Measurements from ENCODE around the gene PCGF3.
"Not testable (repeated sequence)": the region's sequence is repeated elsewhere in the genome, so short reads cannot be mapped to it uniquely, and the experiment has no call there.

The PCGF3 gene

DNA sequence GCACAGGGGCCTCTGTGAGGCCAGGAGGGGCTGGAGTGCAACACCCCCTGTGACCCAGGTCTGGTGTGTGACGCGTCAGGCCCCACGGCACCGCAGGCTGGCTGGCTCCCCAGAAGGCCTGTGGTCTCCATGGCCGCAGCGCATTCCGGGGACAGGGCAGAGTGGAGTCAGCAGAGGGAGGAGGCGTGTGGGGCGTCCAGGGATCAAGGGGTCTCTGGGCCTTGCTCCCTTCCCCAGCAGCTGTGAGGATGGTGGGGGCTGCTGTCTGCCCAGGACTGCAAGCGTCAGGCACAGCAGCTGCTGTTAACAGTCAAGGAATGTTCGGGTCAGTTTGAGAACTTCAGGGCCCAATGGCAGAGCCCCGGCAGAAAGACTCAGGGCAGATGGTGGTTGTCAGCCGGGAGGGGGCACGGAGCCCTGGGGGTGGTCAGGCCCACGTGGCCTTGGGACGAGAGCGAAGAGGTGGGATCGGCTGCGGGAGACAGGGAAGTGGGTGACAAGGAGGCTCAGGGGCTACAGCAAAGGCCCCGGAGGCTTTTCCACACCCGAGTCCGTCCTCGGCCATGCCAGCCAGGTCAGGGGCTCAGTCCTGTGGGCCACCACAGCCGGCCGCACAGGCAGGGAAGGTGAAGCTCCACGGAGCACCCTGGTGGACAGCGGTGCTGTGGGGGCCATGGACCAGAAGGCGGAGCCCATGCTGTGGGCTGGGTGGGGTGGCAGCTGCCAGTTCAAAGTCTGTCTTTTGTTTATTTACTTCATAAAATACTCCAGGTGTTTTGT lies 18.3 kb downstream of the PCGF3 start:
- DNase-seq (ENCODE audit: low read depth in 2 of 2), result no peak

DNA sequence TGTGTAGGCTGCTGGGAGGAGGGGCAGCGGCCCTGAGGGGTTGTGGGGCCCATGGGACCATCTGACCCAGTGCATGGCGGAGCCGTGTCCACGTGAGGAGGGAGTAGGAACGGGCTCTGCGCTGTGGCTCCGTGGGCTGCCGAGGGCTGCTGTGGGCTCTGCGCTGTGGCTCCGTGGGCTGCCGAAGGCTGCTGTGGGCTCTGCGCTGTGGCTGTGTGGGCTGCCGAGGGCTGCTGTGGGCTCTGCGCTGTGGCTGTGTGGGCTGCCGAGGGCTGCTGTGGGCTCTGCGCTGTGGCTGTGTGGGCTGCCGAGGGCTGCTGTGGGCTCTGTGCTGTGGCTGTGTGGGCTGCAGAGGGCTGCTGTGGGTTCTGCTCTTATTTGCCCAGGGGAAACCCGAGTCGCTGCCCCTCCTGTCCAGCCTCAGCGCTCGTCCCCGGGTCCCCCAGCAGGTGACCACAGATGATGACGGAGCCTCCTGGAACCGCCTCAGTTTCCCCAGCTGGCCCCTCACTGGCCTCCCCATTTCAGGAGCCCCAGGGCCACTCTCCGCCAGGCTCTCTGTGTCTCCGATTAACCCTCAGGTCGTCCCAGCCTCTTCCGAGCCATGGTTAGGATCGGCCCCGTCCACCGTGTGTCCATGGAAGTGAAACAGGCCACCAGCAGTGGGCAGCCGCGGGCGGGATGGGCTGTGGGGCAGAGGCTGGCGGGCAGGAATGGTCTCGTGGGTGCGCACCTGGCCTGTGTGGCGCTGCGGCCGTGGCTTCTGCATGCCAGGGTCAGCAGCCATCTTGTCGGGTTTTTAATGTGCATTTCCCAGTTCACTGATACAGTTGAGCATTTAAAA lies 20.0 kb downstream of the PCGF3 start:
- no peak for DNase-seq (ENCODE audit: low read depth in 2 of 2)

DNA sequence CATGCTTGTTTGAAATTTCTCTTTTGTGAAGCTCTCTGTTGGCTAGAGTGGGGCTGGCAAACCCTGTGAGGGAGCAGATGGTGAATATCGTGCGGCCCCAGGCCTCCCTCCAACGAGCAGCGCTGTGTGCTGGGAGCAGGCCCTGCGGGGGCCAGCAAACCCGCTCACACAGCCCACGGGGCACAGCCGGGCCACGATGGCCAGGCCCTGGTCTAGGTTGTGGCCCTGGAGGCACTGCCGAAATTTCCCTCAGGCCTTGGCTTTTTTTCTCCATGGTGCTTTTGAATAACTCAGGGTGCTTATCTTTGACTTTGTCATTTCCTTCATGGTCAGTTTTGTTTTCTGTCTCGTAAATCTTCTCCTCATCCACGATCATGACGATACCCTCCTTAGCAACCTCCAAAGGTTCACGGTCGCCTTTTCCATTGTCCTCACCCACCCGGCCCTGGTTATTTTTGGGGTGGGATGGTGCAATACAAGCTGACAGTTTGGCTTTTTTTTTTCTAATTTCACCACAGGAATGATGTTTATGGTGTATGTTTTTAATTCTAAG lies 20.7 kb downstream of the PCGF3 start:
- no peak for DNase-seq (ENCODE audit: low read depth in 2 of 2)

DNA sequence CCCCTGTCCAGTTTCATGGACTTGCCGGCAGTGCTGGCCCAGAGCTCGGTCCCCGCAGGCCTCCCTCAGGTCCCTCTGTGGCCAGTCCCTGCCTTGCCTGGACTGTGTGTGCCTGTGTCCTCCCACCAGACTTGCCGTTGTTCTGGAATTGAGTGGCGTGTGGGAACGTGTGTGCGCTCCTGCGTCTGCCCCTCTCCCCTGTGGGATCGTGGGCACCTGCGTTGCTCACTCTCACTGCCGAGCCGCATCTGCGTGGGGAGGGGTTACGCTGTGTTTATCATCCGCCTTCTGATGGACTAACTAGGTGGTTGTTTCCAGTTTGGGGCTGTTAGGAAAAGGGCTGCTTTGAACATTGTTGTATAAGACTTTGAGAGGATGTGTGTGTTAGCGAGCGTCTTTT lies 21.2 kb downstream of the PCGF3 start:
- no peak for DNase-seq (ENCODE audit: low read depth in 2 of 2)

DNA sequence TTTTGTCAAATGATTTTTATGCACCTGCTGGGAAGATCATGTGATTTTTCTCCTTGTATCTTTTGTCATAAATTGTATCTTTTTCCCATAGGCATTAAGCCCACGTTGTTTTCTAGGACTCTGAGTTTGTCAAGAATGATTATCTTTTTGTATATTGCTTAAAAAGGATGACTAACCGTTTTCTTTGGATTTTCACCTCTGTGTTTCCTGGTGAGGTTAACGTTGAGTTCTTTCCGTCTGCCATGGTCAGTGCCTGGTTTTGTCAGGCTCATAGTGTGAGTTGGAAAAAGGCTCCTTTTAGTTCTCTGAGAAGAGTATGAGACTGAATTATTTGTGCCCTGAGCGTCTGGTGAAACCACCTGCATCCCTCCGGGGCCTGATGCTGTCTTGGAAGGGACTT lies 21.9 kb downstream of the PCGF3 start:
- DNase-seq (ENCODE audit: low read depth in 2 of 2), result no peak

DNA sequence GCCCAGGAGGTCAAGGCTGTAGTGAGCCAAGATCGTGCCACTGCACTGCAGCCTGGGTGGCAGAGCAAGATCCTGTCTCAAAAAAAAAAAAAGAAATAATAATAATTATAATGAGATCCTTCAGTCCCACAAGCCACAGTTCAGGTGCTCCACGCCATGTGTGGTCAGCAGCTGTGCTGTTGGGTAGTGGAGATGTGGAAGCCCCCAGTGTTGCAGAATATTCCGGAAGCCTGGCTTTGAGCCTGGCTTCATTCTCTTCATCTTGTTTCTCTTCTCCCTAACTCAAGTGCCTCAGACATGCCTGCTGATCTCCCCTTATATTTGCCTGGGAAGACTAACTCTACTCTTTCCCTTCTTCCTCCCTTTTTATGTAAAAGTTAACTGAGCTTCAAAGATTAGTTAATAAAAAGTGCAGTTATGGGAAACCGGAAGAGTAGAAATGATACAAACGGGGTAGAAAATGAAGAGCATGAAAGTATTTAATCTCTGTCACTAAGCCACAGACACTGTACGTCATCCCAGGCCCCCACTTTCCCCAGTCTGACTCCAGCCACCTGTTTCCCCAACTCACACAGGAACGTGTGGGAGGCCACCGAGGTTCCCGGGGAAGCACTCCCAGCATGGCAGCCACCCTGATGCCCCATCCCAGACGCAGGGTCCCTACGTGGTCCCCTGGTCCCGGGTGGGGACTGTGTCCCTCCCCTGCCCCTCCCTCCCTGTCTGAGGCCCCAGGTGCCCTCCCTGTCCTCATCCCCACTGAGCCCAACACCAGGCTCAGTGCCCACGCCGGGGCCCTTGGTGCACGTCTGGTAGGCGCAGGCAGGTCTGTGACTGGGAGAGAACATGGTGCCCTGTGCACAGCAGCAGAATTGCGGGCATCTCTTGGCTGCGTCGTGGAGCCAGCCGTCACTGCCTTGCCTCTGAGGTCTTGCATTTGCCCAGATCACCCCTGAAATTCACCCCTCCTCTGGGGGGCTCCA lies 24.0 kb downstream of the PCGF3 start:
- no peak for DNase-seq (ENCODE audit: low read depth in 2 of 2)

DNA sequence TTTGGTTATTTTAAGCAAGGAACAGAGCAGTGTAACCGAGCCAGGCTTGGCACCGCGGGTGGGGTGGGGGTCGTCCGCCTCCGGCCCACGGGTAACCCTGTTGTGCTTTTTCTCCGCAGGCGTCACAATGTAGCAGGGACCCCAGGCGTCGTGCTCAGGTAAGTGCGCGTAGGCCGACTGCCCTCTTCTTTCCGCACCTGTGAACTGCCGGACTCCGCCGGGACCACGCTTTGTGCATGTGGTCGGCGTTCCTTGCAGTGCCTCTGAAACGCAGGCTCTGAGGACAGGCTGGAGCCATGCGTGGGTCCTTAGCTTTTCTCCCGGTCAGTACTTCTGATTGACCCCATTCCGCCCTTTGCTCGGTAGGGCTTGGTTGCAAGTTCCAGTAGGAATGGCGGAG lies 24.9 kb downstream of the PCGF3 start:
- no peak for DNase-seq (ENCODE audit: low read depth in 2 of 2)

DNA sequence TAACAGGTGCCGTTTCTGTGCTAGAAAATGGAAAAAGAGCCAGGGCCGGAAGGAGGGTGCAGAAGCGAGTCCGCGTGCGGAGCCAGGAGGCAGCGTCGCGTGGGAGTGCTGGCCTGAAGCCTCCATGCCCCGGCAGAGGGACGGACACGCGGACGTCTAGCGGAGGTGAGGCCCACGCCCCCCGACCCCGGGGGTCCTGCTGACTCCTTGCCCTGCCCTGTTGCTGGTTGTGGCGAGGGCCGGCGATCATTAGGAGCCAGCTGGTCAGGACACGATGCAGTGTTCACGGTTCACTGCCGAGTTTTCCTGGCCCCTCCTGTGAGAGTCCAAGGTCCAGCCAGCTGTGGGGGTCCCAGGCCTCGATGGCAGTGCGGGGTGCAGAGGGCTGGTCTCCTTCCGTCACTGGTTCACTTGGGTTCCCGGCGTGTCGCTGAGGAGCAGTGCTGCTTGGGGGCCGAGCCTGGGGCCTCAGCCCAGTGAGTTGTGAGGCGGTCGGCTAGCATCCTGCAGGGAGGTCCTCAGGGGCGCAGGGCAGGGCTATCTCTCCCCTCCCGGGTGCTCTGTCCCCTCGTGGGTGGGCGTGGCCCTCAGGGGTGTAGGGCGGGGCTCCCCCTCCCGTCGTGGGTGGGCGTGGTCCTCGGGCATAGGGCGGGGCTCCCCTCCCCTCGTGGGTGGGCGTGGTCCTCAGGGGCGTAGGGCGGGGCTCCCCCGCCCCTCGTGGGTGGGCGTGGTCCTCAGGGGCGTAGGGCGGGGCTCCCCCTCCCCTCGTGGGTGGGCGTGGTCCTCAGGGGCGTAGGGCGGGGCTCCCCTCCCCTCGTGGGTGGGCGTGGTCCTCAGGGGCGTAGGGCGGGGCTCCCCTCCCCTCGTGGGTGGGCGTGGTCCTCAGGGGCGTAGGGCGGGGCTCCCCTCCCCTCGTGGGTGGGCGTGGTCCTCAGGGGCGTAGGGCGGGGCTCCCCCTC lies 25.6 kb downstream of the PCGF3 start:
- DNase-seq (ENCODE audit: low read depth in 2 of 2), result not testable (repeated sequence)

DNA sequence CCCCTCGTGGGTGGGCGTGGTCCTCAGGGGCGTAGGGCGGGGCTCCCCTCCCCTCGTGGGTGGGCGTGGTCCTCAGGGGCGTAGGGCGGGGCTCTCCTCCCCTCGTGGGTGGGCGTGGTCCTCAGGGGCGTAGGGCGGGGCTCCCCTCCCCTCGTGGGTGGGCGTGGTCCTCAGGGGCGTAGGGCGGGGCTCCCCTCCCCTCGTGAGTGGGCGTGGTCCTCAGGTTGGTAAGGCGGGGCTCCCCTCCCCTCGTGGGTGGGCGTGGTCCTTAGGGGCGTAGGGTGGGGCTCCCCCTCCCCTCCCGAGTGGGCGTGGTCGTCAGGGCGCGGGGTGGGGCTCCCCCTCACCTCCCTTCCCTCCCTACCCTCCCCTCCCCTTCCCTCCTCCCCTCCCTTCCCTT lies 26.3 kb downstream of the PCGF3 start:
- DNase-seq (ENCODE audit: low read depth in 2 of 2), result not testable (repeated sequence)

DNA sequence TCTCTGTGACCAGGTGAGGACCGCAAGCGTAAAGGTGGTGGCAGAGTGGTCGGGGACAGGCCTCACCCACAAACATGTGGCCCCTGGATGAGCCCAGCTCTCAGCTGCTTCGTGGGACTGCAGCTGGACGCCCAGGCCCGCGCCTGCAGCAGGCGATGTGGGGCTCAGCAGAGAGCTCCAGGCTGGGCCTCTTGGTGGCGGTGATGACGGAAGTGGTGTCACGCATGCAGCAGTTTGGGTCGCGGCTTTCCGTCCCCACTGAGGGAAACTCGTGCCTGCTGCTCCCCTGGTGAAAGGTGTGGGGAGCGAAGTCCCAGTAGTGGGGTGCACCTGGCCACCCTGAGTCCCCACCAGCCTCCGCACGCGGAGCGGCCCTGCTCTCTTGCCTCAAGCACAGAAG lies 26.9 kb downstream of the PCGF3 start:
- DNase-seq (ENCODE audit: low read depth in 2 of 2), result no peak

DNA sequence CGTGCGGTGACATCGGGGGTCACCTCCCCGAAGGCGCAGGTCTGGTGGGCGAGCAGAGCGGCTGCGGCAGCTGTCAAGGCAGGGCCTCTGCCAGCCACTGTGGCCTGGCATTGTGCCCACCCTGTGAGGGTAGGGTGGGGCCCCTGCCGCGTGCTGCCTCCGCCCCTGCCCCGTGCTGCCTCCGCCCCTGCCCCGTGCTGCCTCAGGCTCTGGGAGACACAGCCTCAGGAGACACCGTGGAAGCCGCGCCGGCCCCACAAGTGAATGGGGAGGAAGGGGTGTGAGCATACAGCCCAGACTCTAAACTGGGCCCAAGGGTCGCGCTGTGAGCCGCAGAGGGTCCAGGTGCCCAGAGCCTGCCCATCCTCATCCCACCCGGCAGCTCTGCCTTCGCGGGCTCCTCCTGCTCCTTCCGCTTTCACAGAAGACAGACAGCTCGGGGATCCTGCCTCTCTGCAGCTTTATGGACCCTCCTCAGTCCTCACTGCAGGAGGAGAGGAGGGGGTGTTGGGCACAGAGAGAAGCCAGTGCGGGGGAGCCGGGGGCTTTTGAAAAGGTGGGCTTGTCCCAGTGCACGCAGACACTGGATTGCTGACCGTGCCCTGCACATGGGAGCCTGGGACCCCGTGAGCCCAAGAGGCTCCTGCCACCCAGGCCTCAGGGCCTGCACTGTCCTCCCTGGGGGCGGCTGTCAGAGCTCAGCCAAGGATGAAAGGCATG lies 27.4 kb downstream of the PCGF3 start:
- no peak for DNase-seq (ENCODE audit: low read depth in 2 of 2)

DNA sequence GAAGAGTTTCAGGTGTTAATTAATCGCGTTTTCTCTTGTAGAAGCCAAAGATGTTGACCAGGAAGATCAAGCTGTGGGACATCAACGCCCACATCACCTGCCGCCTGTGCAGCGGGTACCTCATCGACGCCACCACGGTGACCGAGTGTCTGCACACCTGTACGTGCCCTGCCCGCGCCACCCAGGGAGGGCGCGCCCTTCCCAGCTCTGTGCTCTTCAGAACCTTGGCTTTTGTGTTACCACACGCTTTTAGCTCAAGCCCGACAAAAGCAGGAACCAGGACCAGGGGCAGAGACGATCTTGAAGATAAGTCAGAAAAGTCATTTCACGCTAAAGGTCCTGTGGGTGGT lies 28.0 kb downstream of the PCGF3 start:
- no peak for DNase-seq (ENCODE audit: low read depth in 2 of 2)

DNA sequence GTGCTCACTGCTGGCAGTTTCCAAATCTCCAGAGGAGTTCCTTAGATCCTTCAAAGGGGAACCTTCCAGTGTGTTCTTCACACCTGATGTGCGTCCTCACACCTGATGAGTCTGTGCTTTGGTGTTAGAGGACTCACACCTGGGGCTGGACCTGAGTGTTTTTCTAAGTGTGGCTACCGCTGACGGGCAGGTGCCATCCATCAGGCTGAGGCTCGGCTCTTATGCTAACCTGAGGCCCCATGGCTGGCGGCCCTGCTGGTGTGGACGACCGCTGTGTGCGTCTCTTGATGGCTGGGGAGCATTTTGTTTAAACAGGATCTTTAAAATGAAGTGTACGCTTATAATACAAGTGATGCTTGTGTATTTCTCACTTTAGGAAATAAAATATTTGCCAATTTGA lies 28.4 kb downstream of the PCGF3 start:
- DNase-seq (ENCODE audit: low read depth in 2 of 2), result no peak

DNA sequence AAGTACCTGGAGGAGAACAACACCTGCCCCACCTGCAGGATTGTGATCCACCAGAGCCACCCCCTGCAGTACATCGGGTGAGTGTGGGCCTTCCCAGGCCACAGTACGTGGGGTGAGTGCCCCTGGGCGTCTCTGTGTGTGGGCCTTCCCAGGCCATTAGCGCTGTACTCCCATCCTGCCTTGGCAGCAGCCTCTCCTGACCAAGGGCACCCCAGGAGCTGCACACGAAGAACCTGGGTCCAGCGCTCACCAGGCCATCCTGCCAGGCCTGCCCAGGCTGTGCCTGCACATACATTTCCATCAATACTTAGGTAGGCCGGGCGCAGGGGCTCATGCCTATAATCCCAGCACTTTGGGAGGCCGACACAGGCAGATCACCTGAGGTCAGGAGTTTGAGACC lies 29.3 kb downstream of the PCGF3 start:
- DNase-seq (ENCODE audit: low read depth in 2 of 2), result no peak

DNA sequence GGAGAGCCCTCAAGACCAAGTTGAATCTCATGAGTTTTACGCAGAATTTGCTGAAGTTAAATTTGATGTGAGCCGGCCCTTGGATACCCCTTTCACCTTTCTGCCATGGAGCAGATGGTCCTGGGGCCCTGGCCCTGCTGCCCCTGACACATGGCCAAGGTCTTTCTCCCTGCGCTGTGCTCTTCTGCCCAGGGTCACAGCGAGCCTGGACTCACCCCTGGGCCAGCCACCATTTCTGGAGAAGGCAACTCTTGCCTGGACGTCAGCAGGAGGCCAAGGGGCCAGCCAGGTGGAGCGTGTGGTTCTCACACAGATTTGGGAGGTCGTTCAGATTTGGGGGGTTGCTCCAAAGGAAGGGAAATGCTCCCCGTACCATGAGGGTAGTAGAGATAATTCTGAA lies 30.0 kb downstream of the PCGF3 start:
- no peak for DNase-seq (ENCODE audit: low read depth in 2 of 2)

DNA sequence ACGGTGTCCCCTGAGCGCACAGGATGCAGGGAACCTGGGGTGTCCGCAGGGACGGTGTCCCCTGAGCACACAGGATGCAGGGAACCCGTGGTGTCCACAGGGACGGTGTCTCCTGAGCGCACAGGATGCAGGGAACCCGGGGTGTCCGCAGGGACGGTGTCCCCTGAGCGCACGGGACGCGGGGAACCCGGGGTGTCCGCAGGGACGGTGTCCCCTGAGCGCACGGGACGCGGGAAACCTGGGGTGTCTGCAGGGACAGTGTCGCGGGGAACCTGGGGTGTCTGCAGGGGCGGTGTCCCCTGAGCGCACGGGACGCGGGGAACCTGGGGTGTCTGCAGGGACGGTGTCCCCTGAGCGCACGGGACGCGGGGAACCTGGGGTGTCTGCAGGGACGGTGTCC lies 30.9 kb downstream of the PCGF3 start:
- DNase-seq (ENCODE audit: low read depth in 2 of 2), result not testable (repeated sequence)

DNA sequence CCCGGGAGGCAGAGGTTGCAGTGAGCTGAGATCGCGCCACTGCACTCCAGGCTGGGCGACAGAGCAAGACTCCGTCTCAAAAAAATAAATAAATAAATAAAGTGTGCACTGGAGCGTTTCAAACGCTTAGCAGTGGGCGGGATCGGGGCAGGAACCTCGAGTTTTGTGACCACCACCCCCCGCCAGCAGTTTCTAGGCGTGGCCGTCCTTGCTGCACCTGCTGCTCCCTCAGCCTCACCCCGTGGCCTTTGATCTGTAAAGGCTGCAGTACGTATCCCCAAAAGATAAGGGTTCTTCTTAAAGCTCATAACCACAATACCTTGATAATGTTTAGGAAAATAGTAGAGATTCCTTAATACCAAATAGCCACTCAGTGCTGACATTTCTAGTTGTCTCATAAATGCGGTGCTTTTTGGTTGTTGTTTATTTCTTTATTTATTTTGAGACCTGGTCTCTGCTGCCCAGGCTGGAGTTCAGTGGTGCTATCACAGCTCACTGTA lies 33.2 kb downstream of the PCGF3 start:
- DNase-seq (ENCODE audit: low read depth in 2 of 2), result no peak

DNA sequence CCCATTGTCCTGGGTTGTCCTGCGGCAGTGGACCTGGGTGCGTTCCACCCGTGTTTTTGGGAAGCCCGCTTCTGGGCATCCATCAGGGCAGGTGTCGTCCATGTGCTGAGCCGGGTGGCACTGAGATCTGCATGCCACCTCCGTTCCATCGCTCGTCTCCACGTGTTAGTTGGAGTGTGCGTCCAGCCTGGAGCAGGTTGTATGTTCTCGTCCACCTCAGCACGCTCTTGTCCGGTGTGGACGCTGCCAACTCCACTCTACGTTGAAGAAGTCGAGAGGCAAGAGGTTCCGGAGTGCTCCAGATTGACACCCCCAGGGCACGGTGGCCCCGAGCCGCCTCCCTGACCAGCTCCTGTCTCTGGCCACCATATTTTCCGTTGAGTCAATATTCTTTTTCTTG lies 33.9 kb downstream of the PCGF3 start:
- DNase-seq (ENCODE audit: low read depth in 2 of 2), result no peak

DNA sequence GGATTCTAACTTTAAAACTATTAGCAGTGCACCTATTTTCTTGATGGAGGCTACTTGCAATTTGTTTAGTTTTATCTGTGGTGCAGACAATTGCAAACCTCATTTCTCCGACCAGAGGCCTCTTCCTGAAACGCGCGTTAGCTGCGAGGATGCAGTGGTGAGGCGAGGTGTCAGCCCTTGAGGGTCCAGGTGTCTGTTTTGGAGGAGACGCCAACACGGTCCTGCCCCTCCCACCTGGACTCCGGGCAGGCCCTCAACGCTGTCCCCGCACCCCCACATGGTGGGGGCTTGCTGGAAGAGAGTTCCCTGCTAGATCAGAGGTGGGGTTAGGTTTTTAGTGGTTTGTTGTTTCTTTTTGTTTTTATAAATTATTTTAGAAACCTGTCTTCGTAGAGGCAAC lies 34.4 kb downstream of the PCGF3 start:
- no peak for DNase-seq (ENCODE audit: low read depth in 2 of 2)

Data from stimulated activated CD4-positive, alpha-beta T cell treated with anti-CD3 and anti-CD28 coated beads, Interleukin-1b, Interleukin-23, amount 100 ng/mL, for 4 hours (primary cell).